BE2C (cell line): ENCODE results near the gene THSD4.

Experiments
- DNase-seq: peaks from one replicate; pipeline ENCODE4 v3.0.0-alpha.2; 2020
- H3K27me3 ChIP-seq: fragments of 250-450 bp; sonication (Bioruptor Pico); 2 replicates; pipeline ENCODE4 v1.5.1; 2020; ENCODE audit warnings: mild to moderate bottlenecking
- H3K36me3 ChIP-seq: fragments of 250-450 bp; sonication (Bioruptor Pico); 2 replicates; pipeline ENCODE4 v1.5.1; 2020; ENCODE audit warnings: mild to moderate bottlenecking
- H3K4me1 ChIP-seq: fragments of 250-450 bp; sonication (Bioruptor Pico); 2 replicates; pipeline ENCODE4 v1.5.1; 2020
- H3K4me3 ChIP-seq: 2 replicates; pipeline ENCODE4 v1.5.1; 2011; ENCODE audit warnings: low read depth, low read length
- H3K9me3 ChIP-seq: fragments of 250-450 bp; sonication (Bioruptor Pico); 2 replicates; pipeline ENCODE4 v1.5.1; 2020
- TF ChIP-seq, protein P1 (sequence below): IDR thresholded peaks from 2 replicates; pipeline ENCODE4 v1.5.1; 2012; ENCODE audit warnings: mild to moderate bottlenecking, low read depth, low read length

The THSD4 gene

DNA sequence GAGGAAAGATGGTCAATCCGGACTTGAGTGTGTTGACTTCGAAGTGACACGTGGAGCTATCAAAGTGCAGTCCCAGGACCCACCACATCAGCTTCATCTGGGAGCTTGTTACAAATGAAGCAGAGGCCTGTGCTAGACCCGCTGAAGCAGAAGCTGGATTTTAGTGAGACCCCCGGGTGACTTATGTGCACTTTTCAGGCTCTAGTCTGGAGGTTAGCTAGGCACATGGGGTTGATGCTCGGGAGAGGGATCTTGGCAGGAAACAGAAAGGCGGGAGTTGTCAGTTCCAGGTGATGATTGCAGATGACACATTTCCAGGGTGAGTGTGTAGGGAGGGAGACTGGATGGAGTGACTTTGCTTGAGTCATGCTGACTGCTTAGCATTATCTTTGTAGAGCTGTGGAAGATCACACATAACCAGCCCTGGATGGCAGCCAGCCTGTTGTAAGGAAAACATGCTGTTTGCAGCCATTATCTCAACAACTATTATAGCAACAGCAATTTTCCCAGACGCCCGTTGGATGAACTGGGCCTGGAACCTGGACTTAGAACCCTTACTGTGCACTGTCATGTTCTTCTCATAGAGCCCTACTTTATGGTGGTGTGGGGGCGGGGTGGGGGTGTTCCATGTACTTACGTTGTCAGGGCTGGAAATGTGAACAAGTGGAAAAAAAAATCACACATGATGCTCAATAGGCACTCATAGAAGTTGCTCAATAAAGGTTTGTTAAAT, 122.4 kb downstream of the THSD4 start:
- Histone ChIP-seq H3K4me1 (no peaks in the 10 kb centered on the region), H3K9me3 (no peaks in the 10 kb centered on the region), H3K27me3 (no peaks in the 10 kb centered on the region), H3K4me3 (no peak overlapping the region), H3K36me3 (no peaks in the 10 kb centered on the region)
- DNase-seq, result no peak
- TF ChIP-seq, protein P1, sequence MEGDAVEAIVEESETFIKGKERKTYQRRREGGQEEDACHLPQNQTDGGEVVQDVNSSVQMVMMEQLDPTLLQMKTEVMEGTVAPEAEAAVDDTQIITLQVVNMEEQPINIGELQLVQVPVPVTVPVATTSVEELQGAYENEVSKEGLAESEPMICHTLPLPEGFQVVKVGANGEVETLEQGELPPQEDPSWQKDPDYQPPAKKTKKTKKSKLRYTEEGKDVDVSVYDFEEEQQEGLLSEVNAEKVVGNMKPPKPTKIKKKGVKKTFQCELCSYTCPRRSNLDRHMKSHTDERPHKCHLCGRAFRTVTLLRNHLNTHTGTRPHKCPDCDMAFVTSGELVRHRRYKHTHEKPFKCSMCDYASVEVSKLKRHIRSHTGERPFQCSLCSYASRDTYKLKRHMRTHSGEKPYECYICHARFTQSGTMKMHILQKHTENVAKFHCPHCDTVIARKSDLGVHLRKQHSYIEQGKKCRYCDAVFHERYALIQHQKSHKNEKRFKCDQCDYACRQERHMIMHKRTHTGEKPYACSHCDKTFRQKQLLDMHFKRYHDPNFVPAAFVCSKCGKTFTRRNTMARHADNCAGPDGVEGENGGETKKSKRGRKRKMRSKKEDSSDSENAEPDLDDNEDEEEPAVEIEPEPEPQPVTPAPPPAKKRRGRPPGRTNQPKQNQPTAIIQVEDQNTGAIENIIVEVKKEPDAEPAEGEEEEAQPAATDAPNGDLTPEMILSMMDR, result no peak

DNA sequence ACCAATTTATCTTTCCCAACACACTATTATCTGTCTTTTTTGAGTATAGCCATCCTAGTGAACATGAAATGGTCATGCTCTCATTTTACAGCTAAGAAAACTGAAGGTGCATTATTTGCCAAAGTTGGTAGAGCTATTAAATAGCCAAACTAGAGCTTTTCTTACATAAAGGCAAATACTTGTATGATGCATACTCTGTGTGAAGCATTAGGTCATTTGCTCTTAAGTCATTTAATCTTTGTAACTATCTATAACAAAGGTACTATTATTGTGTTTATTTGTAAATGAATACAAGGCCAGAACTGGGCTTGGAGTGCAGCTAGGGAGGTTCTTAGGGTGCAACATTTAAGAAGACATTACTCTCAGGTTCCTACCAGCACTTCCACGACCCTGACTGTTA, 123.7 kb downstream of the THSD4 start:
- TF ChIP-seq, protein P1, result no peak
- Histone ChIP-seq H3K9me3 (no peaks in the 10 kb centered on the region), H3K4me3 (no peak overlapping the region), H3K4me1 (no peaks in the 10 kb centered on the region), H3K27me3 (no peaks in the 10 kb centered on the region), H3K36me3 (no peaks in the 10 kb centered on the region)
- DNase-seq, result no peak

DNA sequence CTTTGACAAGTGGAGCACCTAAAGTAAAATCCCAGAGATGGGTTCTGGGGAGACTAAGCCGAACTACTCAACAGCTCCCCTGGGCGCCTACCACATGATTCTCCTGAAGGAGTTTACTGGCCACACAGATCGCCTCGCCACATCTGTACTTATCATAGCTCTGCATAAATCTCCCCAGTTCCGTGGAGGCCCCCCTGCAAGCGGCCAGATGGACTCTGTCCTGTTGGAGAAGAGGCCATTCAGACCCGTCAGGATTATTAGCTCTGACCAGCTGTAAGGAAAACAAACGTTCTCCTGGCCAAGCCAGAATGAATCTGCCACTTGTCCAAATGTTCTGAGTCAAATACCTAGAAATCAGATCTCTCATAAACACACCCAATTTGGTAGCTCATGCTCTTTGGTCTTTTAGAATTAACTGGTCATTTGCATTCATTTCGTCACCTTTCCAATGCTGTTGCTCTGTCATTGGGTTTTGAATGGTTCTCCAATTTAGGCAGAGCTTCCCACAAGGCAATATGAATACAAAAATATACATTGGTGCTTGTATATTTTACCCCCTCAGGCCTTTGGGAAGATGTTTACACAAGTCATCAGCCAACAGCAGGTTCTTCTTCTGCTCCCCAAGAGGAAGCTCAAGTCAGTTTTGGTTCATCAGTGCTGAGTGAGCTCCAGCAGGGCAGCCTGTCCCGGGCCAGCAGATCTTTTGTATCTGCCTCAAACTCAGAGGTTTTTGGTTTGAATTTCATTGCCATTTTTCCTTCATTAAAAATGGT, 124.5 kb downstream of the THSD4 start:
- no peak for DNase-seq
- Histone ChIP-seq H3K4me3 (no peak overlapping the region), H3K27me3 (no peaks in the 10 kb centered on the region), H3K36me3 (no peaks in the 10 kb centered on the region), H3K4me1 (no peaks in the 10 kb centered on the region; the same call in 1 of the 2 replicates), H3K9me3 (no peaks in the 10 kb centered on the region)
- TF ChIP-seq, protein P1, result no peak

DNA sequence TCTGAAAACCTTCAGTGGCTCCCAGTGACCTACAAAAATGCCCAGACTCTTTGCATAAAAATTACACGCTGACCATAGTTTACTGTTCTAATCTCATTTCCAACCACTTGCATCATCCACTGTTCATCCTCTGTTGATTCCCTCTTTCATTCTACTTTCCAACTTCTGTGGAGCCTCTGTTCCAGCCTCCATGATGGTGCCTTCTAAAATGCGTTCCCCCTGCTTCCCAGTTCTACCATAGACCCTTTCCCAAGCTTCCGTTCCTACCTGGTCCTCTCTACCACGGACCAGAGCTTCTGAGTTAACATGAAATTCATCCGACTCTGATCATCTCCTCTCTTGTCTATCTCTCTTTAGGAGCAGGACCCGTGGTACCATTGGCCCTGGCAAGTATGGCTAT, 127.0 kb downstream of the THSD4 start:
- Histone ChIP-seq H3K4me3 (no peak overlapping the region), H3K27me3 (no peaks in the 10 kb centered on the region), H3K9me3 (no peaks in the 10 kb centered on the region), H3K36me3 (no peaks in the 10 kb centered on the region), H3K4me1 (no peaks in the 10 kb centered on the region; the same call in 1 of the 2 replicates)
- TF ChIP-seq, protein P1, result no peak
- no peak for DNase-seq

DNA sequence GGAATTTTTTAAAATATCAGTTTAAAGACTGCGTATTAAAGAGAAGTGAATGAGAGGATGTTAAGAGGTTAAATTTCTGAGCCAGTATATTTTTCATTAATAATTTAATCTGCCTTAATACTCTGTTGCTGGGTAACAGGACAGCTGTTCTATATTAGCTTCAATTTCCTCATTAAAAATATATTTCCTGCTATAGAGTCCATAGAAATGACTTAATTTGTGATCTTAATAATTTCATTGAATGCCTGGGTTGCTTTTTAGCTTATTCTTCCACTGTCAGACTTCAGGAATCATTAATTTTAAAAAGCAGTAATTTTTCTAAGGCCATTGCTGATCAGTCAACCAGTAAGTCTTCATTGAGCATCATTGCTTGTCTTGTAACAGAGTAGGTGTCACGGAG, 129.0 kb downstream of the THSD4 start:
- Histone ChIP-seq H3K9me3 (no peaks in the 10 kb centered on the region), H3K4me1 (no peaks in the 10 kb centered on the region; the same call in 1 of the 2 replicates), H3K4me3 (no peak overlapping the region), H3K36me3 (no peaks in the 10 kb centered on the region), H3K27me3 (no peaks in the 10 kb centered on the region)
- TF ChIP-seq, protein P1, result no peak
- DNase-seq, result no peak

DNA sequence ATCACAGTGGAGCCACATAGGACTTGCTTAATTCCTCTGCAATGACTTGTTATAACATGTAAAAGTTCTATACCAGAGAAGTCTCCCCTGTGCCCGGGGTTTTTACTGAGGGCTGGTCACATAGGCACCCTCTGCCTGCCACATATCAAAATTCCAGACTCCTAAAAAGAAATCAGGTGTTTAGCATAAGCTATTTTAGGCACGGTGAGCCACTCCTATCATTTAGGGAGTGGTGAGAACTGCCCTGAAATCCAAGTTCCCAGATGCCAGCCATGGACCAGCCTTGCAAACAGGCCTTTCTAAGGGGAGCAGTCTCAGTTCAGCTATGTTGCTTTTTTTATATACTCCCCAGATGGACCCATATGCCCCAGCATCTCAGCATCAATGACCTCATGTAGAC, 130.3 kb downstream of the THSD4 start:
- no peaks in the 10 kb centered on the region for H3K9me3 ChIP-seq
- H3K4me3 ChIP-seq, result no peak overlapping the region
- no peaks in the 10 kb centered on the region for H3K36me3 ChIP-seq
- TF ChIP-seq, protein P1, result no peak
- no peaks in the 10 kb centered on the region for H3K27me3 ChIP-seq
- no peak for DNase-seq
- no peaks in the 10 kb centered on the region; the same call in 1 of the 2 replicates for H3K4me1 ChIP-seq
